Astrocyte (in vitro differentiated cells and primary cell): ENCODE data around the gene CHCHD3. TPM values are rescaled to one million over a fixed set of nuclear protein-coding genes. Genes with fewer than 3 reads are reported as not detected.

ENCODE experiments used
- DNase-seq: peaks from one replicate; pipeline ENCODE4 v3.0.0-alpha.2; 2010; ENCODE audit warnings: low read depth
- FAIRE-seq: peaks from 2 replicates; lab custom pipeline; 2011; peaks lifted over from hg19 to GRCh38; lab: Jason Lieb, UNC
- H2AFZ ChIP-seq: 2 replicates; pipeline ENCODE4 v1.6.0; 2012; ENCODE audit warnings: low read depth, low read length, inconsistent platforms
- H3K27ac ChIP-seq: 2 replicates; pipeline ENCODE4 v1.5.1; 2011; ENCODE audit warnings: low read depth, low read length, inconsistent platforms
- H3K27me3 ChIP-seq: 2 replicates; pipeline ENCODE4 v1.6.0; 2011; ENCODE audit warnings: low read length, inconsistent platforms; ENCODE audit not compliant: insufficient read depth
- H3K36me3 ChIP-seq: 2 replicates; pipeline ENCODE4 v1.5.1; 2011; ENCODE audit warnings: low read length, inconsistent platforms; ENCODE audit not compliant: insufficient read depth
- H3K4me1 ChIP-seq: 2 replicates; pipeline ENCODE4 v1.5.1; 2011; ENCODE audit warnings: low read length, inconsistent platforms; ENCODE audit not compliant: insufficient read depth
- H3K4me2 ChIP-seq: 2 replicates; pipeline ENCODE4 v1.6.0; 2012; ENCODE audit warnings: low read length, inconsistent platforms
- H3K4me3 ChIP-seq: 2 replicates; pipeline ENCODE4 v1.5.1; 2011; ENCODE audit warnings: low read depth, mild to moderate bottlenecking, low read length, inconsistent platforms; ENCODE audit not compliant: insufficient read depth
- H3K79me2 ChIP-seq: 2 replicates; pipeline ENCODE4 v1.6.0; 2012; ENCODE audit warnings: mild to moderate bottlenecking, low read length, inconsistent platforms; ENCODE audit not compliant: insufficient read depth
- H3K9ac ChIP-seq: 2 replicates; pipeline ENCODE4 v1.6.0; 2012; ENCODE audit warnings: mild to moderate bottlenecking, low read length, inconsistent platforms
- H3K9me3 ChIP-seq: 2 replicates; pipeline ENCODE4 v1.5.1; 2012; ENCODE audit warnings: low read depth, mild to moderate bottlenecking, low read length, inconsistent platforms; ENCODE audit not compliant: insufficient read depth
- H4K20me1 ChIP-seq: 2 replicates; pipeline ENCODE4 v1.6.0; 2012; ENCODE audit warnings: low read length, inconsistent platforms; ENCODE audit not compliant: insufficient read depth
- H3K27ac Mint-ChIP-seq: one replicate; pipeline ENCODE4 v1.8.0; 2021; ENCODE audit warnings: mild to moderate bottlenecking, mixed read lengths; ENCODE audit not compliant: unreplicated experiment
- H3K27me3 Mint-ChIP-seq: one replicate; pipeline ENCODE4 v1.8.0; 2021; ENCODE audit warnings: low read depth, mixed read lengths; ENCODE audit not compliant: unreplicated experiment
- H3K36me3 Mint-ChIP-seq: one replicate; pipeline ENCODE4 v1.8.0; 2021; ENCODE audit warnings: low read depth, mixed read lengths; ENCODE audit not compliant: unreplicated experiment
- H3K4me1 Mint-ChIP-seq: one replicate; pipeline ENCODE4 v1.8.0; 2021; ENCODE audit warnings: low read depth, mixed read lengths; ENCODE audit not compliant: unreplicated experiment
- H3K4me3 Mint-ChIP-seq: one replicate; pipeline ENCODE4 v1.8.0; 2021; ENCODE audit warnings: mild to moderate bottlenecking, moderate library complexity, mixed read lengths; ENCODE audit not compliant: unreplicated experiment
- H3K9me3 Mint-ChIP-seq: one replicate; pipeline ENCODE4 v1.8.0; 2021; ENCODE audit warnings: mild to moderate bottlenecking, mixed read lengths; ENCODE audit not compliant: unreplicated experiment
- CTCF ChIP-seq: IDR thresholded peaks from 2 replicates; pipeline ENCODE4 v1.5.1; 2011; ENCODE audit warnings: low read depth, mild to moderate bottlenecking, inconsistent platforms, low read length, moderate library complexity; ENCODE audit not compliant: insufficient read depth
- EZH2 ChIP-seq: IDR thresholded peaks from 2 replicates; pipeline ENCODE4 v1.6.1; 2012; ENCODE audit warnings: mild to moderate bottlenecking, low read length, inconsistent platforms; ENCODE audit not compliant: insufficient read depth
- total RNA-seq: library from RNA; stranded (reverse); gene quantifications from 2 replicates; pipeline ENCODE4 v1.2.1, GENCODE V29; 2021

The CHCHD3 gene
- total RNA-seq, 1 donor from 2014 or later, result 63.1 TPM

GRCh38 chr7:132797152-132797551 is 284.7 kb downstream of the CHCHD3 start:
- FAIRE-seq (no peak), DNase-seq (no peak)
- H3K9me3 Mint-ChIP-seq, result no peaks in the 10 kb centered on the region
- no peaks in the 10 kb centered on the region for H3K36me3 ChIP-seq
- no peaks in the 10 kb centered on the region for H3K9me3 ChIP-seq
- peaks cover 6% of the 10 kb centered on the region for H3K4me1 ChIP-seq
- no peak overlapping the region for H3K4me2 ChIP-seq
- TF ChIP-seq EZH2, result no peak
- no peak for TF ChIP-seq CTCF
- no peaks in the 10 kb centered on the region for H4K20me1 ChIP-seq
- no peak overlapping the region for H2AFZ ChIP-seq
- peaks cover 2% of the 10 kb centered on the region for H3K36me3 Mint-ChIP-seq
- H3K4me1 Mint-ChIP-seq, result peaks cover 13% of the 10 kb centered on the region
- H3K9ac ChIP-seq, result no peak overlapping the region
- H3K4me3 ChIP-seq, result no peak overlapping the region
- H3K4me3 Mint-ChIP-seq, result no peak overlapping the region
- H3K27ac ChIP-seq, result no peak overlapping the region
- no peaks in the 10 kb centered on the region for H3K27me3 Mint-ChIP-seq
- H3K79me2 ChIP-seq, result no peaks in the 10 kb centered on the region
- no peak overlapping the region for H3K27ac Mint-ChIP-seq
- H3K27me3 ChIP-seq, result no peaks in the 10 kb centered on the region

GRCh38 chr7:132793474-132793873 is 288.4 kb downstream of the CHCHD3 start:
- Histone ChIP-seq H3K9me3 (no peaks in the 10 kb centered on the region), H3K36me3 (no peaks in the 10 kb centered on the region), H3K4me2 (no peak overlapping the region), H3K27ac (no peak overlapping the region), H3K27me3 (no peaks in the 10 kb centered on the region), H2AFZ (no peak overlapping the region), H3K4me3 (no peak overlapping the region), H3K79me2 (no peaks in the 10 kb centered on the region), H3K4me1 (peaks cover 2% of the 10 kb centered on the region), H3K9ac (no peak overlapping the region), H4K20me1 (no peaks in the 10 kb centered on the region)
- Mint-ChIP-seq H3K4me3 (no peak overlapping the region), H3K36me3 (peaks cover 11% of the 10 kb centered on the region), H3K9me3 (no peaks in the 10 kb centered on the region), H3K4me1 (peaks cover 5% of the 10 kb centered on the region), H3K27ac (no peak overlapping the region), H3K27me3 (no peaks in the 10 kb centered on the region)
- TF ChIP-seq CTCF (no peak), EZH2 (no peak)
- FAIRE-seq, result no peak
- DNase-seq, result no peak

- Mint-ChIP-seq H3K27ac (no peak overlapping the region), H3K36me3 (peaks cover 26% of the 10 kb centered on the region), H3K9me3 (peaks cover 4% of the 10 kb centered on the region), H3K4me1 (no peaks in the 10 kb centered on the region), H3K27me3 (no peaks in the 10 kb centered on the region), H3K4me3 (no peak overlapping the region)
- no peak overlapping the region for H3K4me3 ChIP-seq
- no peak overlapping the region for H2AFZ ChIP-seq
- no peaks in the 10 kb centered on the region for H3K79me2 ChIP-seq
- DNase-seq (no peak), FAIRE-seq (no peak)
- no peaks in the 10 kb centered on the region for H3K4me1 ChIP-seq
- H3K36me3 ChIP-seq, result no peaks in the 10 kb centered on the region
- H3K9me3 ChIP-seq, result no peaks in the 10 kb centered on the region
- no peak overlapping the region for H3K4me2 ChIP-seq
- H4K20me1 ChIP-seq, result no peaks in the 10 kb centered on the region
- H3K27ac ChIP-seq, result no peak overlapping the region
- H3K27me3 ChIP-seq, result no peaks in the 10 kb centered on the region
- TF ChIP-seq CTCF (no peak), EZH2 (no peak)
- H3K9ac ChIP-seq, result no peak overlapping the region
Measured at GRCh38 chr7:132791036-132791435, 290.9 kb downstream of the CHCHD3 start.
